Measurements from ENCODE around the gene TMEM17.

DNA sequence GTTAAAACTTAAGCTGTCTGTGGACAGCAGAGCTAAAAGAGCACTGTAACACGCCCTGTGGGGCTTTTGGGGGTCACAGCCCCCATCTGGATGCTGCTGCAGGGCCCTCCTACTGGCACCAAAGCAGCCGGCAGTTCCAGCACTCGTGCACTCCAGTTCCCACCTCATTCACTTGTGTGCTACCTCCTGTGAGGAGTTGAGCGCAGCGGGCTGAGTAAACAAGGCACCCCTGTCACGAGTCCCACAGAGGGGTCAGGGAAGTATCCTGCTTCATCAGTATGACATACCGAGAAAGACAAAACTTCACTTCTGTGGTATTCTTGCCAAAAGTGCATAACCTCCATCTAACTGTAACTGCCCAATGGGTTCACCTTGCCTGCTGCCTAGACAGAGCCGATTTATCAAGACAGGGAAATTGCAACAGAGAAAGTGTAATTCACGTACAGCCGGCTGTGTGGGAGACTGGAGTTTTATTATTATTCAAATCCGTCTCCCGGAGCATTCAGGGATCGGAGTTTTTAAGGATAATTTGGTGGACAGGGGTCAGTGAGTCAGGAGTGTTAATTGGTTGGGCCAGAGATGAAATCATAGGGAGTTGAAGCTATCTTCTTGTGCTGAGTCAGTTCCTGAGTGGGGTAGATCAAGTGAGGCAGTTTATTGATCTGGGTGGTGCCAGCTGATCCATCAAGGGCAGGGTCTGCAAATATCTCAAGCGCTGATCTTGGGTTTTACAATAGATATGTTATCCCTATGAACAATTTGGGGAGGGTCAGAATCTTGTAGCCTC, 41.6 kb downstream of the TMEM17 start:
- TF ChIP-seq, protein P1, sequence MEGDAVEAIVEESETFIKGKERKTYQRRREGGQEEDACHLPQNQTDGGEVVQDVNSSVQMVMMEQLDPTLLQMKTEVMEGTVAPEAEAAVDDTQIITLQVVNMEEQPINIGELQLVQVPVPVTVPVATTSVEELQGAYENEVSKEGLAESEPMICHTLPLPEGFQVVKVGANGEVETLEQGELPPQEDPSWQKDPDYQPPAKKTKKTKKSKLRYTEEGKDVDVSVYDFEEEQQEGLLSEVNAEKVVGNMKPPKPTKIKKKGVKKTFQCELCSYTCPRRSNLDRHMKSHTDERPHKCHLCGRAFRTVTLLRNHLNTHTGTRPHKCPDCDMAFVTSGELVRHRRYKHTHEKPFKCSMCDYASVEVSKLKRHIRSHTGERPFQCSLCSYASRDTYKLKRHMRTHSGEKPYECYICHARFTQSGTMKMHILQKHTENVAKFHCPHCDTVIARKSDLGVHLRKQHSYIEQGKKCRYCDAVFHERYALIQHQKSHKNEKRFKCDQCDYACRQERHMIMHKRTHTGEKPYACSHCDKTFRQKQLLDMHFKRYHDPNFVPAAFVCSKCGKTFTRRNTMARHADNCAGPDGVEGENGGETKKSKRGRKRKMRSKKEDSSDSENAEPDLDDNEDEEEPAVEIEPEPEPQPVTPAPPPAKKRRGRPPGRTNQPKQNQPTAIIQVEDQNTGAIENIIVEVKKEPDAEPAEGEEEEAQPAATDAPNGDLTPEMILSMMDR (IDR thresholded peaks at IDR 0.05), result no peak
- TF ChIP-seq EP300 (IDR thresholded peaks at IDR 0.05), result no peak
- TF ChIP-seq POLR2AphosphoS5 (IDR thresholded peaks at IDR 0.05), result no peak
- no peak for TF ChIP-seq POLR2A (IDR thresholded peaks at IDR 0.05)
